ENCODE data around the gene ZNF587B.
"Not testable (repeated sequence)": the region's sequence is repeated elsewhere in the genome, so short reads cannot be mapped to it uniquely, and the experiment has no call there.

The ZNF587B gene

DNA sequence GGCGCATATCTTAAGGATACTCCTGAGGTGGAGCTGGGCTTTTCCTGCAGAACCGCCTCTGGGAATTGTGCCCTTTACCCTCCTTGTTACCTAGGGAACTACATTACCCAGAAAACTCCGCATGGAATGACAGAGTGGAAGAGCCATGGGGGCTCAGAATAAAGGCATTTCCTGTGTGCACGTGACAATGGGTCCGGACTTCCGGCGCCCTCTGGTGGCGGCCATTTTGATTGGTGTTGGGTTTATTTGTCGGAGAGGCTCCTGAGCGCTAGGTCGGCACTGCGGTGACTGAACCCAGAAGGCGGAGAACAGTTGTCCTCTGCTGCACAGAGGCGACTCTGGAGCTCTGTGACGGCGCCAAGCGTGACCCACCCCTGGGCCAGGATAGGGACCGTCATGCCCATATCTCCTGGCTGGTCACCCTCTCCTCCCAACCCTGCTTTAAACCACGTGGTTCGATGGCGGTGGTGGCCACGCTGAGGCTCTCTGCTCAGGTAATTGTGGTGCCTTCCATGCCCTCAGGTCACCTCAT is at the start of gene ZNF587B:
TSS of gene ZNF587B (plus strand) at position 229 of the 532 bp plus-strand sequence. CDS start at position 459, 230 bp downstream.
- DNase-seq (ENCODE audit: low spot score): peak; percentile 93

DNA sequence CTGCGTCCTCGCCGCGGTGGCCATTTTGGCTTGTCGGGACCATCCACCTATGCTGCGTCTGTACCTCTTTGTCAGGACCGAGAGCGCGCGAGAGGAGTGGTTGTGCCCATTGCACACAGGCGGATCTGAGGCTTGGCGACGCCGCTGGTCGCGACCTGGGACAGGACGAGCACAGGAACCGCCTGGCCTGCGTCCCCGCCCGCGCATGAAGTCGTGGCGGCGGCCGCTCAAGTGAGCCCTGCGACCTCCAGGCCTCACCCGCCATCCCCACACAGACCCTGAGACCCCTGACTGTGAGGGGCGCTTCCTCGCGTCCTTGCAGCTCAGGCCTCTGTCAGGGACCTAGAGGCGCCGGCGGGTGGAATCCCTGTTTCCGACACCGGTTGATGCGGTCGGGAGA is 43.8 kb upstream of the ZNF587B start:
- no peak for DNase-seq (ENCODE audit: low spot score)

DNA sequence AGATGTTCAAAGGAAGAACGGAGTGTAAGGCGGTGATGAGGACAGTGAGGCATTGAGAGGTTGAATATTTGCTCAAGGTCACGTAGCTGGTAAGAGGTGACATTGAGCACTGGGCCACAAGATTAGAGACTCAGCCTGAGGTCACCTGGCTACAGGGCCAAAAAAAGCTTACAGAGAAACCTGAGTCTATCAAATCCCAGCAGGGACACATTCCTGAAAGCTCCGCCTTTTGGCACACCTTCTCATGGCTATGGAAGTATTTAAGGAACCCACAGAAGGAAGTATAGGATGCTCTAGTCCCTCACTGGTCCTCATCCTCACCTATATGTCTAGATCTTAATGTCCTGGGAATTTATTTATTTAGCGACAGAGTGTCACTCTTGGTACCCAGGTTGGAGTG is 43.2 kb upstream of the ZNF587B start:
- DNase-seq (ENCODE audit: low spot score): no peak

DNA sequence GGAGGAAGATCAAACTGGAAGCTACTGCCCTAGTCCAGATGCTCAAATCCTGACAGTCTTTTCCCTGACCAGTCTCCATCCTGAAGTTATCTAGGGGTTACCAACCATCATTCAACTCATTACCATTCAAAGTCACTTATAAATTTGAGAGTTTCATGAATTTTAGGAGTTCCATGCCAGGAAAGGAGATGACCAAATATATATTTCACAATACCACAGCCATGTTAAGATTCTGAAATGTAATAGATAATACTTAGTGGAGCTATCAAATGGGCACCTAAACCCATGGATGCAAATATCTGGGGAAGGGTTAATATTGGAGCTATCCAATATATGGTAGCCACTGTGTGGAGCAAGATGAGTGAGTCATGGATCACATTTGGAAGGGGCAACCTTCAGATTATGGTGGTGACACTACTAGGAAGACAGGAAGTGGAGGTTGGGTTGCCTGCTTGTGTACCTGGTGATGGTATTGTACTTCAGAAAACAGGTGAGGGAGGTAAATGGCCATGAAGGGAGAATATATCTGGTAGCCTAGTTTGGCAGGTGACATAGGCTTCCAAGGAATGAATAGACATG is 41.9 kb upstream of the ZNF587B start:
- DNase-seq (ENCODE audit: low spot score): no peak

DNA sequence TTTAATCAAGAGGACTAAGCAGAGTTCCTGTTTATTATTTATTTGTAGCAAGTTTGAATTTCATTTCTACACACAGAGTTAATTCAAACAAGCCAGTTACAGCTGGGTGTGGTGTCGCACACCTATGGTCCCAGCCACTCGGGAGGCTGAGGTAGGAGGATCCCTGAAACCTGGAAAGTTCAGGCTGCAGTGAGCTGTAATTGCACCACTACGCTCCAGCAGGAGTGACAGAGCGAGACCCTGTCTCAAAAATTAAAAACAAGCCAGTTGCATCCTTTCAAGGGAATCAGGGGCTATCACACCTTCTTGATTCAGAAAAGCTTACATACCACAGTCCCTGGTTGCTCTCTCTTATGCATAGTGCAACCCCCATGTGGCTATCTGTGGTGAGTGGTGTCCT is 40.8 kb upstream of the ZNF587B start:
- DNase-seq (ENCODE audit: low spot score): no peak

DNA sequence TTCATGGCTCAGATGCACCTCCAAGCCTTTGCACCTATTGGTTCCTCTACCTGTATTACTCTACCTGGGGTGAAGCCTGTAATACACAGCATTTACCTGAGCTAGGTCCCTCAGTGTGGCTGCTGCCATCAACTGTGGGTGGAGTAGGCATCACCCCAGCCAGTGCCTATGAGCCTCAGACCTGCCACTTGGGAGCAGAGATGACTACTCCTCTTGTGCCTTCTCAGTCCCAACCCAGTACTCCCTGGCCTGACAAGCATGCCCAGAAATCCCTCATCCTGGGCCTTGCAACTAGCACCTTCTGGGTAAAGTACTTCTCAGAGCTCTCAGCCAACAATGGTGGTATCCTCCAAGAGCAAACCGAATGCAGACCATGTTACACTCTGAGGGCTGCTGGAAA is 33.5 kb upstream of the ZNF587B start:
- not testable (repeated sequence) for DNase-seq (ENCODE audit: low spot score)

DNA sequence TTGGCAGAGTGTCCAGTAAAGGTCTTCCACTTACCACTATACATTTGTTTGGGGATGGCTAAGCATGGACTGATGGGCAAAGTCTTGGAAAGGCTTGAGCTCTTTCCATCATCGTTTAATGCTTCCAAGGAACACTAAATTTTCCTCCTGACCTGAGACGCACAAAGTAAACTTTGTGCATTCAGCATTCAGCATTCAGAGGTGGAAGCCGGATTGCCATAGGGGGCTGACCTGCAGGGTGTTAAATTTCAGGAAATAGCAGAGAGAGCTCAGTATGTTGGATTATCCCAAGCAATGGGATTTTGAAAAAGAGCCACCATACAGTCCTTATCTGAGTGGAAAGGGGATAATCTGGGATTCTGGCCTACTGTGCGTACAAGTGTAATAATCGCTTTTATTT is 29.4 kb upstream of the ZNF587B start:
- DNase-seq (ENCODE audit: low spot score): no peak

DNA sequence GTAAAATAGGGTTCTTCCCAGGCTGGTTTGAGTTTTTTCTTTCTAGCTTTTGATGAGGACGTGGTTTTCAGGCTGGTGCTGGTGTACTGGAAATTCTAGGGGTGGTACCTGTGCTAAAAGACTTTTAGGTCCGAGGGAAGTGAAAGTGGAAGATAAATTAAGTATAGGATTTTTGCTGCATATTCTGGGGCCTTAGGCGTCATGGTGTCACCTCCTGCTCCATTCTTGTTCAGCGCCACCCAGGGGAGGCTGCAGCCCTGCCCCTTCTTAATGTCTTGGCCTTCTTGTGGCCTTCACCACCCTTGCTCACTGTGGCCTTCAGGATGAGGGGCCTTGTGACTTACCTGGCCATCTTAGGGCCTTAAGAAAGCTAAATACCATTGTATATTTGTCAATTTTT is 27.8 kb upstream of the ZNF587B start:
- peak; percentile 47 for DNase-seq (ENCODE audit: low spot score)

DNA sequence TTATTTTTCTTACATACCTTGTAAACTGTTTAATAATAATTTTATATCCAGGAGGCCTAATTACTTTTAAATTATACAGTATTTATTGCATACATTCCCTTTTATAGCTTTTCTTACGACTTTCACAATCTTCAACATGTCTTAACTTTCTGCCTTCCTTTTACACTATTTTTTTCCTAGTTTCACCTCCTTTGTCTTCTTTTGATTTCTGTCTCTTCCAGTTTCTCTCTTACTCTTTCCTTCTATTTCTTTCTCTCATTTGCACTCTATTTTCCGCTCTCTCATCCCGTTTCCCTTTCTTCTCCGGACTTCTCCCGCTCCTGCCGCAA is 26.9 kb upstream of the ZNF587B start:
- no peak for DNase-seq (ENCODE audit: low spot score)

DNA sequence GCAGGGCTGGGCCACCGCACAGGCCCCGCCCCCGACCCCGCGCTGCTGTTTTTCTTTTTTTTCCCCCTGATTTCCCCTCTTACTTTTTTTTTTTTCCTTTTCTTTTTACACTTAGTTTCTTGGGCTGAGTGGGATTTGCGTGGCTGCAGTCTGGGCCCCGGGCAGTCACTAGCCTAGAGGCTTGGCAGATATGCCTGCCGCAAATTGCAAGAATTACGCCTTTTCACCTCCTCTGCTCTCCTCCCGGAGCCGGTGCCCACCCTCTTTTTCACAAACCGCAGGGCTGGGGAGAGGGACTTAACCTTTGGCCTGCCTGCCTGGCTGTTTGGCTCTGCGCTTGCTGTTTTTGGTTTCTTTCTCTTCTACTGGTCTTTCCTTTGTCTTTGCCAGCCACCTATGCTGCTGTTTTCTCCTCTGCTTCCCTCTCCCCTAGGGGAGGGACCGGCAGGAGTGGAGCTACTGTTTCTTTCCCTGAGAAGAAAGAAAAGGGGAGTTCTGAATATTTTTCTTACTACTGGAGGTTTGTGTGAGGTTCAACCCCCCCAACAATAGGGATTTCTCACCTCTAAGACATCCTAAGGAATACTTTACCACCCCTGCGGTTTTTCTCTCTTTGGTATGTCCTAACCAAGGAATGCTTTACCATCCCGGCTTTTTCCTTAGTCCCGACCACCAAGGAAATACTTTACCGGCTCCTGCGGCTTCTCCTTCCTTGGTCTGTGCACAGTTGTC is 26.3 kb upstream of the ZNF587B start:
- peak; percentile 86 for DNase-seq (ENCODE audit: low spot score)

DNA sequence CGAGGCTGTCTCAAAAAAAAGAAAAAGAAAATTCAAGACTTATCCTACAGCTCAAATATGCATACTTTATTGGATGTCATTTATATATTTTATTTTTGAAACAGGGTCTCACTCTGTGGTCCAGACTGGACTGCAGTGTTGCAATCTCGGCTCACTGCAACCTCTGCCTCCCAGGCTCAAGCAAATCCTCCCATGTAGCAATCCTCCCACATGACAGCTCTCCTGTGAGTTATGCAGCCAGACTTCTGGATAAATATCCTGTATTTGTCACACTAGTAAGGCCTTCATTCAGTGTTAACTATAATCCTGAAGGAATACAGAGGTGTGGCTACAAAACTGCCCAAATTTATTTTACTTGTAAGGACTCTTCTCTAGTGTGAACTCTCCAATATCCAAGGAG is 22.6 kb upstream of the ZNF587B start:
- DNase-seq (ENCODE audit: low spot score): no peak

DNA sequence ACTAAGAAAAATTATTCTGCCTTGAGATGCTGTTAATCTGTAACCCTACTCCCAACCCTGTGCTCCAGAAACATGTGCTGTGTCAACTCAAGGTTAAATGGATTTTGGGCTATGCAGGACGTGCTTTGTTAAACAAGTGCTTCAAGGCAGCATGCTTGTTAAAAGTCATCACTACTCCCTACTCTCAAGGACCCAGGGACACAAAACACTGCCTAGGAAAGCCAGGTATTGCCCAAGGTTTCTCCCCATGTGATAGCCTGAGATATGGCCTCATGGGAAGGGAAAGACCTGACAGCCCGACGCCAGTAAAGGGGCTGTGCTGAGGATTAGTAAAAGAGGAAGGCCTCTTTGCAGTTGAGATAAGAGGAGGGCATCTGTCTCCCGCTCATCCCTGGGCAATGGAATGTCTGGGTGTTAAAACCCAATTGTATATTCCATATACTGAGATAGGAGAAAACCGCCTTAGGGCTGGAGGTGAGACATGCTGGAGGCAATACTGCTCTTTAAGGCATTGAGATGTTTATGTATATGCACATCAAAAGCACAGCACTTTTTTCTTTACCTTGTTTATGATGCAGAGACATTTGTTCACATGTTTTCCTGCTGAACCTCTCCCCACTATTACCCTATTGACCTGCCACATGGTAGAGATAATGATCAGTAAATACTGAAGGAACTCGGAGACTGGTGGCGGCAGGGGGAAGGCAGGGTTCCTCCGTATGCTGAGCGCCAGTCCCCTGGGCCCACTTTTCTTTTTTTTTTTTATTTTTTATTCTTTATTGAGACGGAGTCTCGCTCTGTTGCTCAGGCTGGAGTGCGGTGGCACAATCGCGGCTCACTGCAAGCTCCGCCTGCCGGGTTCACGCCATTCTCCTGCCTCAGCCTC is 19.4 kb upstream of the ZNF587B start:
- DNase-seq (ENCODE audit: low spot score): not testable (repeated sequence)

DNA sequence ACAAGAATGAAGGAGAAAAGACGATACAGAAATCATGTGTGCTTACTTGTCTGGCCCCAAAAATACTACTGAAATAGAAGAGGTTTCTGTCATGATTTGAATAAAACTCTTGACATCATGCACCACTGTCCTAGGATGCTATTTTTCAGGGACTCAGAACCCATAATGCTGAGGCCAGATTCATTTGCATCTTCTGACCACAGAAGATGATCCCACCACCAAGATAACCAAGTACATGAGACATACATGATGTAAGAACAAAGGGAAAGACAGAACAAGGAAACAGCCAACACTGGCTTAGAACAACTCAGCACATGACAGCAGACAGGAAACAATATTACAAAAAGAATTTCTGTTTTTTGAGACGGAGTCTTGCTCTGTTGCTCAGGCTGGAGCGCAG is 17.9 kb upstream of the ZNF587B start:
- no peak for DNase-seq (ENCODE audit: low spot score)

DNA sequence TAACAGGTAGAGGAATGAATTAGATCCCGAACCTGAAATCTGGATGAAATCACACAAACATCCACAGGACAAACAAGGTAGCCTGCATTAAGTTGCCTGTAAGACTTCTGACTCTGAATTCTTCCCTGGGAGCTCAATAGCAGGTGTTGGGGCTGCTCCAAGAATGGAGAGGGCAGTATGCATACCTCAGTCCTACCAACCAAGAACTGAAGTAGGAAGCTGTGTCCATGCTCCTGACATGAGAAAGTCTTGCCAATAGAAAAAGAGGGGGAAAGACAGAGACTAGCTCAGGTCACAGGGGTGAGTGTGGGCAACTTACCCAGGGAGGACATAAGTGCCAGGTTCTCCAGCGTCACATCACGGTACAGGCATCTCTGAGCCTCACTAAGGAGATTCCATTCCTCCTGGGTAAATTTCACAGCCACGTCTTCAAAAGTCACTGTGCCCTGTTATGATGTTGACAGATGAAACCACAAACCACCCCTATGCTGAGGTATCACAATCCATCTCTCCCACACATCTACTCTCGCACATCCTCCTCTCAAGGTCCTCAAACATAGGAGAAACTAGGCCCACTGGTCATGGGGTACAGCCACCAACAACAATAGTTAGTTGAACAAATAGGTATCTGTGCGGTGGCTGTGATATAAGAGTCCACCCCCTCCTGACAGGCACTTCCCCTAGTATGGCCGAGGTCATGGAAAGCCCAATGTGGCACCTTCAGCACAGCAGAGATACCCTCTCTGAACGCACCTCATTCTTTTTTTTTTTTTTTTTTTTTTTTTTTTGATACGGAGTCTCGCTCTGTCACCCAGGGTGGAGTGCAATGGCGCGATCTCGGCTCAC is 16.9 kb upstream of the ZNF587B start:
- not testable (repeated sequence) for DNase-seq (ENCODE audit: low spot score)

DNA sequence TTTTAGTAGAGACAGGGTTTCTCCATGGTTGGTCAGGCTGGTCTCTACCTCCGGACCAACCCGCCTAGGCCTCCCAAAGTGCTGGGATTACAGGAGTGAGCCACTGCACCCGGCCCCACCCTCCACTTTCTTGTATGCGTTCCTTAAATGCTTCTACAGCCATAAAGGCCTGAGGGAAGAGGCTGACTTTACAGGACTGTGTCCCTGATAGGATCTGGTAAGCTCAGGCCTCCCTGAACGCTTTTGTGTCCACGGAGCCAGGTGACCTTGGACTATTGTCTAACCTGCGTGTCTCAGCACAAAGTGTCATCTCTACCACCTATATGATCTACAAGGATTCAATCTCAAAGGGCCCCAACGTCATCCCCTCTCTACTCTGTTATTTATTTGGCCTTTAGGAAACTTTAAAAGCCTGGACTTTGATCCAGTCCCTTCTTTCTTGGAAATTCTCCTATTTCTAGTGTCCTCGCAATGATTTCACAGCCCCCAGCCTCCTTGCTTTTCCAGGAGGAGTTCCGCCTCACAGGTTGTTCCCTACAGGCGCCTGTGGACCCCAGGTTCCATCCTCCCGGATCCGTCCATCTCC is 16.1 kb upstream of the ZNF587B start:
- no peak for DNase-seq (ENCODE audit: low spot score)

DNA sequence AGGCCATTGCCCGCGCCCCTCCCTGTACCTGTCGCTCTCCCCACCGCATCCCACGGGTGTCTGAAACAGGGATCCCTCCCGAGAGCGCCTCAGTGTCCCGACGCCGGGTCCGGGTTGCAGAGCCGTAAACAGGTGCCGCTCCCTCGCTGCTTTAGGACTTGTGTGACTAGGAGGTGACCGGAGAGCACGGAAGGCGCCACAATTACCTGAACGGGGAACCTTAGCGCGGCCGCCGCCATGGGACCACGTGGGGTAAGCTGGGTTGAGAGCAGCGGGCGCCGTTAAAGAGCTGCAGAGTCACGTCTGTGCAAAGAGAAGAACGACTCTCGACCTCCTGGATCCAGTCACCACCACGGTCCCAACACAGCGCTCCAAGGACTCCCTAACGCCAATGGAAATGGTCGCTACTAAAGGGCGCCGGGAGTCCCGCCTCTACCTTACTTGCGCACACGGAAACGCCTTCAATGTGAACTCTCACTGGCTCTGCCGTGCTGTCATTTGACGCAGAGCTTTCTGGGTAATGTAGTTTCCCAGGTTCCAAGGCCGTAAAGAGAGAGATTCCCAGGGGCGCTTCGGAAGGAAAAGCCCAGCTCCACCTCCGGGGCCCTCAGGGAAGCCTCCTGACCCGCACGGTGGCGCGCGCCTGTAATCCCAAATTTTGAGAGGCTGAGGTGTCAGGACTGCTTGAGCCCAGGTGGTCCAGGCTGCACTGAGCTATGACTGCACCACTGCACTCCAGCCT is 15.4 kb upstream of the ZNF587B start, which contains the start of gene ZNF552:
TSS of gene ZNF552 (minus strand) at position 409 of the 742 bp plus-strand sequence. CDS start at position 239, 170 bp downstream.
- DNase-seq (ENCODE audit: low spot score): peak; percentile 87

DNA sequence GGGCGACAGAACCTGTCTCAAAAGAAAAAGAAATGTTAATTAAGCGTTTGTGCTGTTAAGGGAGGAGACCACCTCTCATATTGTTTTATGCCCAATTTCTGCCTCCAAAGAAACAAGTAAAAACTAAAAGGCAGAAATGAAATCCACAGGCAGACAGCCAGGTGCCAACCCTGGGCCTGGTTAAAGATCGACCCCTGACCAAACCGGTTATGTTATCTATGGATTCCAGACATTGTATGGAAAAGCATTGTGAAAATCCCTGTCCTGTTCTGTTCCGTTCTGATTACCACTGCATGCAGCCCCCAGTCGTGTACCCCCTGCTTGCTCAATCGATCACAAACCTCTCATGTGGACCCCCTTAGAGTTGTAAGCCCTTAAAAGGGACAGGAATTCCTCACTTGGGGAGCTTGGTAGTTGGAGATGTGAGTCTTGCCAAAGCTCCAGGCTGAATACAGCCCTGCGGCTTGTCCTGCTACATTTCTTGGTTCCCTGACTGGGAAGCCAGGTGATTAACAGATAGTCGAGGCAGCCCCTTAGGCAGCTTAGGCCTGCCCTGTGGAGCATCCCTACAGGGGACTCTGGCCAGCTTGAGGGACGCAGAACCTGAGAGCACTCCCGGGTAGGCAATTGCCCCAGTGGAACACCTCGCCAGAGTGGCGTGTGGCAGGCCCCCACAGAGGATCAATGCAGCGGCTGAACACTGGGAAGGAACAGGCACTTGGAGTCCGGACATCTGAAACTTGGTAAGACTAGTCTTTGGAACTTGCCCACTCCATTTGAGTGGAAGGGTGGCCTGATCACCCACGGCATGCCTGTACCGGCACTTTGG is 14.6 kb upstream of the ZNF587B start:
- no peak for DNase-seq (ENCODE audit: low spot score)

DNA sequence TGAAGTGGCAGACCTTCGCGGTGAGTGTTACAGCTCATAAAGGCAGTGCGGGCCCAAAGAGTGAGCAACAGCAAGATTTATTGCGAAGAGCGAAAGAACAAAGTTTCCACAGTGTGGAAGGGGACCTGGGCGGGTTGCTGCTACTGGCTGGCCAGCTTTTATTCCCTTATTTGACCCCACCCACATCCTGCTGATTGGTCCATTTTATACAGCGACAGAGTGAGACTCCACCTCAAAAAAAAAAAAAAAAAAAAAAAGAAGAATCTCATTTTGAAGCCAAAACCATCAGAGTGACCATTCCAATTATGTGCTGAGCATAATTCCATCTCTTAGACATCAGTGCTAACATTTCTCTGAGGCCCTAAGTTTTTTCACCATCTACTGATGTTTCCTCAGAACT is 13.4 kb upstream of the ZNF587B start:
- DNase-seq (ENCODE audit: low spot score): no peak

DNA sequence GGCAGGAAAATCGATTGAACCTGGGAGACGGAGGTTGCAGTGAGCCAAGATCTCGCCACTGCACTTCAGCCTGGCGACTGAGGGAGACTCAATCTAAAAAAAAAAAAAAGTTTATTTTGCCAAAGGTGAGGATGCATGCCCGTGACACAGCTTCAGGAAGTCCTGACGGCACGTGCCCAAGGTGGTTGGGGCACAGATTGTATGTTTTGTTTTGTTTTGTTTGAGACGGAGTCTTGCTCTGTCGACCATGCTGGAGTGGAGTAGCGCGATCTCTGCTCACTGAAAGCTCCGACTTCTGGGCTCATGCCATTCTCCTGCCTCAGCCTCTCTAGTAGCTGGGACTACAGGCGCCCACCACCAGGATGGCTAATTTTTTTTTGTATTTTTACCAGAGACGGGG is 12.1 kb upstream of the ZNF587B start:
- no peak for DNase-seq (ENCODE audit: low spot score)

DNA sequence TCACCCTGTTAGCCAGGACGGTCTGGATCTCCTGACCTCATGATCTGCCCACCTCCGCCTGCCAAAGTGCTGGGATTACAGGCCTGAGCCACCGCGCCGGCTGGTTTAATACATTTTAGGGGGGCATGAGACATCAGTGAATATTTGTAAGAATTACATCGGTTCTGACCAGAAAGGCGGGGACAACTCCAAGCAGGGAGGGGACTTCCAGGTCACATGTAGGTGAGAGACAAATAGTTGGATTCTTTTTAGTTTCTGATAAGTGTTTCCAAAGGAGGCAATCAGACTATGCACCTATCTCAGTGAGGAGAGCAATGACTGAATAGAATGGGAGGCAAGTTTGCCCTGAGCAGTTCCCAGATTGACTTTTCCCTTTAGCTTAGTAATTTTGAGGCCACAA is 11.7 kb upstream of the ZNF587B start:
- no peak for DNase-seq (ENCODE audit: low spot score)
